Esophagus squamous epithelium (tissue), 4 donors: ENCODE data around the gene UTS2R.

Experiments
- CTCF ChIP-seq, 6 experiments: fragments of 450-650 bp in 4 of 6; fragments of 200-600 bp in 2 of 6; sonication (generic) in 2 of 6; IDR thresholded peaks; one replicate each; pipeline ENCODE4 v1.5.1; 2016 to 2019; ENCODE audit warnings: antibody characterized with exemption in 6 of 6, mild to moderate bottlenecking in 4 of 6, moderate library complexity in 4 of 6
- POLR2A ChIP-seq, 4 donors: fragments of 450-650 bp; IDR thresholded peaks; one replicate each; pipeline ENCODE4 v1.6.1; 2017; ENCODE audit warnings: antibody characterized with exemption in 4 of 4, mild to moderate bottlenecking in 4 of 4, moderate library complexity in 3 of 4

- no peak for TF ChIP-seq CTCF (IDR thresholded peaks at IDR 0.05)
- TF ChIP-seq POLR2A (IDR thresholded peaks at IDR 0.05): no peak
These were observed 41.0 kb upstream of the UTS2R start for GRCh38 chr17:82330322-82331239.
